ENCODE measurements around the gene KIT. TPM values are rescaled to one million over a fixed set of nuclear protein-coding genes. Genes with fewer than 3 reads are reported as not detected.
"Not testable (repeated sequence)": the region's sequence is repeated elsewhere in the genome, so short reads cannot be mapped to it uniquely, and the experiment has no call there.

The KIT gene
- total and polyA plus RNA-seq, 2 experiments from 2014 or later, result 3.2 to 10.5 TPM

GRCh38 chr4:54626113-54626512, 31.6 kb upstream of the KIT start:
- H3K4me1 ChIP-seq (ENCODE audit: low read depth), result no peaks in the 10 kb centered on the region
- H3K27me3 ChIP-seq, result peaks cover 4% of the 10 kb centered on the region
- H3K4me3 ChIP-seq, result no peak overlapping the region
- no peaks in the 10 kb centered on the region for H3K36me3 ChIP-seq
- TF ChIP-seq CTCF (IDR thresholded peaks at IDR 0.05; ENCODE audit: low read depth, low read length), result no peak
- no peak for DNase-seq (ENCODE audit: low read depth in 1 of 2, low spot score in 1 of 2)
- no peak overlapping the region for H3K27ac ChIP-seq
- H3K9me3 ChIP-seq (ENCODE audit: low read depth), result no peaks in the 10 kb centered on the region

- Histone ChIP-seq H3K4me1 (ENCODE audit: low read depth) (no peaks in the 10 kb centered on the region), H3K27me3 (peaks cover under 1% of the 10 kb centered on the region), H3K4me3 (no peak overlapping the region), H3K36me3 (no peaks in the 10 kb centered on the region), H3K27ac (no peak overlapping the region), H3K9me3 (ENCODE audit: low read depth) (no peaks in the 10 kb centered on the region)
- DNase-seq (ENCODE audit: low read depth in 1 of 2, low spot score in 1 of 2), result no peak
- TF ChIP-seq CTCF (IDR thresholded peaks at IDR 0.05; ENCODE audit: low read depth, low read length), result no peak
Measured at GRCh38 chr4:54632537-54632936, 25.2 kb upstream of the KIT start.

GRCh38 chr4:54633102-54633740, 24.5 kb upstream of the KIT start:
- not testable (repeated sequence) for DNase-seq (ENCODE audit: low read depth in 1 of 2, low spot score in 1 of 2); H3K27ac ChIP-seq; H3K27me3 ChIP-seq; H3K9me3 ChIP-seq (ENCODE audit: low read depth); H3K4me3 ChIP-seq; H3K4me1 ChIP-seq (ENCODE audit: low read depth); H3K36me3 ChIP-seq

GRCh38 chr4:54635318-54635717, 22.4 kb upstream of the KIT start:
- Histone ChIP-seq H3K9me3 (ENCODE audit: low read depth) (no peaks in the 10 kb centered on the region), H3K4me1 (ENCODE audit: low read depth) (no peaks in the 10 kb centered on the region), H3K27me3 (no peaks in the 10 kb centered on the region), H3K27ac (no peak overlapping the region), H3K36me3 (no peaks in the 10 kb centered on the region), H3K4me3 (no peak overlapping the region)
- DNase-seq (ENCODE audit: low read depth in 1 of 2, low spot score in 1 of 2), result no peak
- TF ChIP-seq CTCF (IDR thresholded peaks at IDR 0.05; ENCODE audit: low read depth, low read length), result no peak

- Histone ChIP-seq H3K27me3 (no peaks in the 10 kb centered on the region), H3K36me3 (no peaks in the 10 kb centered on the region), H3K4me3 (no peak overlapping the region), H3K27ac (no peak overlapping the region), H3K9me3 (ENCODE audit: low read depth) (no peaks in the 10 kb centered on the region), H3K4me1 (ENCODE audit: low read depth) (no peaks in the 10 kb centered on the region)
- no peak for TF ChIP-seq CTCF (IDR thresholded peaks at IDR 0.05; ENCODE audit: low read depth, low read length)
- no peak for DNase-seq (ENCODE audit: low read depth in 1 of 2, low spot score in 1 of 2)
Measured at GRCh38 chr4:54637325-54637724, 20.4 kb upstream of the KIT start.

- H3K9me3 ChIP-seq (ENCODE audit: low read depth); H3K4me1 ChIP-seq (ENCODE audit: low read depth); DNase-seq (ENCODE audit: low read depth in 1 of 2, low spot score in 1 of 2); H3K36me3 ChIP-seq; H3K27me3 ChIP-seq; H3K27ac ChIP-seq; H3K4me3 ChIP-seq: not testable (repeated sequence)
Measured at GRCh38 chr4:54641101-54641500, 16.7 kb upstream of the KIT start.

GRCh38 chr4:54643172-54643571, 14.6 kb upstream of the KIT start:
- no peaks in the 10 kb centered on the region for H3K9me3 ChIP-seq (ENCODE audit: low read depth)
- no peaks in the 10 kb centered on the region for H3K36me3 ChIP-seq
- no peak for TF ChIP-seq CTCF (IDR thresholded peaks at IDR 0.05; ENCODE audit: low read depth, low read length)
- no peaks in the 10 kb centered on the region for H3K4me1 ChIP-seq (ENCODE audit: low read depth)
- no peak overlapping the region for H3K27ac ChIP-seq
- H3K27me3 ChIP-seq, result no peaks in the 10 kb centered on the region
- H3K4me3 ChIP-seq, result no peak overlapping the region
- DNase-seq (ENCODE audit: low read depth in 1 of 2, low spot score in 1 of 2), result no peak

All from cardiac muscle cell (in vitro differentiated cells and primary cell).